ENCODE results near the gene NELL2. TPM values are rescaled to one million over a fixed set of nuclear protein-coding genes. Genes with fewer than 3 reads are reported as not detected.

Gene NELL2
- polyA plus RNA-seq, 1 of the 3 experiments (the other 2 are of a cell fraction) = 0.35 TPM

GRCh38 chr12:44716711-44717110 lies 159.4 kb downstream of the NELL2 start:
- TF ChIP-seq GATA2 (CRISPR knock-in tag; IDR thresholded peaks at IDR 0.05) = no peak
- no peak for TF ChIP-seq NRF1 (IDR thresholded peaks at IDR 0.05; ENCODE audit: low read depth, low read length)
- TF ChIP-seq GABPA (IDR thresholded peaks at IDR 0.05; ENCODE audit: low read depth) = no peak
- TF ChIP-seq REST (IDR thresholded peaks at IDR 0.05; ENCODE audit: low read depth, low read length) = no peak
- TF ChIP-seq MXI1 (IDR thresholded peaks at IDR 0.05; ENCODE audit: low read depth, low read length) = no peak
- TF ChIP-seq RCOR1 (IDR thresholded peaks at IDR 0.05; ENCODE audit: low read length) = no peak
- no peak for TF ChIP-seq YY1 (IDR thresholded peaks at IDR 0.05; ENCODE audit: low read depth)
- no peak for TF ChIP-seq TCF12 (IDR thresholded peaks at IDR 0.05)
- no peak for TF ChIP-seq TAF1 (IDR thresholded peaks at IDR 0.05; ENCODE audit: borderline replicate concordance, low read depth, low read length)
- TF ChIP-seq, protein P1, sequence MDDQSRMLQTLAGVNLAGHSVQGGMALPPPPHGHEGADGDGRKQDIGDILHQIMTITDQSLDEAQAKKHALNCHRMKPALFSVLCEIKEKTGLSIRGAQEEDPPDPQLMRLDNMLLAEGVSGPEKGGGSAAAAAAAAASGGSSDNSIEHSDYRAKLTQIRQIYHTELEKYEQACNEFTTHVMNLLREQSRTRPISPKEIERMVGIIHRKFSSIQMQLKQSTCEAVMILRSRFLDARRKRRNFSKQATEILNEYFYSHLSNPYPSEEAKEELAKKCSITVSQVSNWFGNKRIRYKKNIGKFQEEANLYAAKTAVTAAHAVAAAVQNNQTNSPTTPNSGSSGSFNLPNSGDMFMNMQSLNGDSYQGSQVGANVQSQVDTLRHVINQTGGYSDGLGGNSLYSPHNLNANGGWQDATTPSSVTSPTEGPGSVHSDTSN (IDR thresholded peaks at IDR 0.05) = no peak
- TF ChIP-seq EP300 (IDR thresholded peaks at IDR 0.05; ENCODE audit: borderline replicate concordance in 1 of 2, low read depth in 1 of 2, low read length in 1 of 2) = no peak
- no peak for TF ChIP-seq SIN3A (IDR thresholded peaks at IDR 0.05; ENCODE audit: borderline replicate concordance, low read depth, low read length)
- H3K36me3 ChIP-seq (replicated peaks in 1 of 2; ENCODE audit: control insufficient read depth in 1 of 2, insufficient read depth in 2 of 2, low read length in 1 of 2) = no peaks in the 10 kb centered on the region
- ChIA-PET POLR2A (no interaction called here), CTCF (interaction anchor here (1.3 kb wide), 1 partner anchor 15 kb away, joined by 4 read pairs; no protein-coding TSS in a partner anchor)
- H3K4me2 ChIP-seq = no peak overlapping the region
- H3K9ac ChIP-seq = no peak overlapping the region
- no peaks in the 10 kb centered on the region for H3K9me2 ChIP-seq
- DNase-seq = no peak
- H3F3A ChIP-seq (replicated peaks; ENCODE audit: insufficient read depth) = no peaks in the 10 kb centered on the region
- H3K27ac ChIP-seq (ENCODE audit: low read depth in 2 of 2, low read length in 1 of 2) = no peak overlapping the region
- peaks cover 0 to 8% of the 10 kb centered on the region in 2 experiments; a peak in 1 of 4 replicates for H3K4me1 ChIP-seq (ENCODE audit: control insufficient read depth in 1 of 2, insufficient read depth in 2 of 2, low read depth in 1 of 2, low read length in 1 of 2)
- H3K27me3 ChIP-seq (ENCODE audit: insufficient read depth) = no peaks in the 10 kb centered on the region
- no peak overlapping the region for H3K4me3 ChIP-seq (ENCODE audit: low read depth in 2 of 2, low read length in 1 of 2)
- WGBS (ENCODE audit: low lambda C conversion rate) = 61% methylated on average over 2 of the region's 2 CpGs
- H4K20me1 ChIP-seq (ENCODE audit: insufficient read depth) = no peaks in the 10 kb centered on the region
- no peak overlapping the region for H2AFZ ChIP-seq (ENCODE audit: low read depth)
- no peaks in the 10 kb centered on the region for H3K79me2 ChIP-seq (ENCODE audit: insufficient read depth)
- no peaks in the 10 kb centered on the region for H3K9me3 ChIP-seq

DNA sequence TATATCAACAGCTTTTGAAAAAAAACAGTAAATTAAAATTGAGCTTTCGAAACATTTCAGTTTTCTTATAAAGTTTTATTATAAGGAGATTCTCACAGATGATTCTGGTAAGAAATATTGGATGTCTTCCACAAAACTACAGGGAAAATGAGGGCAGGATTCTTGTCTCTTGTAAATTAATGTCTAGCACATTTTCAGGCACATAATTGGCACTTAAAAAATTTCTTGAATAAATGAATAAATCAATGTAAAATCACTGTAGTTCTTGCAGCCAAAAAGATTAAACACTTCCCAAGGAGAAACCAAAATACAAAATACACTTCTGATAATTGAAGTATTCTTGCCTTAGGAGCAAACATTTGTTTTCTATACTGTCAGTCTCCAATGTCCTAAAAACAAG lies 164.4 kb downstream of the NELL2 start:
- no peak overlapping the region for H3K27ac ChIP-seq (ENCODE audit: low read depth in 2 of 2, low read length in 1 of 2)
- CTCF ChIA-PET = no interaction called here
- H3K9ac ChIP-seq = no peak overlapping the region

More for the DNA sequence above, 164.4 kb downstream of the NELL2 start:
- H3K27me3 ChIP-seq (ENCODE audit: insufficient read depth) = no peaks in the 10 kb centered on the region
- H2AFZ ChIP-seq (ENCODE audit: low read depth) = no peak overlapping the region
- H3K36me3 ChIP-seq (replicated peaks in 1 of 2; ENCODE audit: control insufficient read depth in 1 of 2, insufficient read depth in 2 of 2, low read length in 1 of 2) = no peaks in the 10 kb centered on the region
- POLR2A ChIA-PET = no interaction called here
- no peaks in the 10 kb centered on the region for H3F3A ChIP-seq (replicated peaks; ENCODE audit: insufficient read depth)
- no peak for DNase-seq
- no peaks in the 10 kb centered on the region for H3K9me2 ChIP-seq
- H4K20me1 ChIP-seq (ENCODE audit: insufficient read depth) = no peaks in the 10 kb centered on the region
- WGBS (ENCODE audit: low lambda C conversion rate) = 17% methylated on average over 1 of the region's 1 CpG
- TF ChIP-seq, protein P1 (IDR thresholded peaks at IDR 0.05) = no peak
- TF ChIP-seq RXRA (IDR thresholded peaks at IDR 0.05; ENCODE audit: borderline replicate concordance, low read depth) (no peak), TCF12 (IDR thresholded peaks at IDR 0.05) (no peak), REST (IDR thresholded peaks at IDR 0.05; ENCODE audit: low read depth, low read length) (no peak), SMC3 (IDR thresholded peaks at IDR 0.05; ENCODE audit: low read depth, low read length) (no peak), MAX (IDR thresholded peaks at IDR 0.05; ENCODE audit: low read depth) (no peak), NRF1 (IDR thresholded peaks at IDR 0.05; ENCODE audit: low read depth, low read length) (no peak)
- H3K4me1 ChIP-seq (ENCODE audit: control insufficient read depth in 1 of 2, insufficient read depth in 2 of 2, low read depth in 1 of 2, low read length in 1 of 2) = peaks cover 0 to 3% of the 10 kb centered on the region in 2 experiments; a peak in 1 of 4 replicates
- no peaks in the 10 kb centered on the region for H3K79me2 ChIP-seq (ENCODE audit: insufficient read depth)
- no peak overlapping the region for H3K4me3 ChIP-seq (ENCODE audit: low read depth in 2 of 2, low read length in 1 of 2)
- no peaks in the 10 kb centered on the region for H3K9me3 ChIP-seq
- H3K4me2 ChIP-seq = no peak overlapping the region

Measured in SK-N-SH (cell line).